Adipocyte (in vitro differentiated cells): Measurements from ENCODE around the gene GRHL3.

Source experiments
- DNase-seq: peaks from one replicate; pipeline ENCODE4 v3.0.0-alpha.2; 2015; ENCODE audit warnings: low read depth
- H3K27me3 ChIP-seq: replicated peaks from 2 replicates; pipeline ENCODE4 v1.7.0; 2013; ENCODE audit warnings: mild to moderate bottlenecking, low read length, moderate library complexity; ENCODE audit not compliant: control insufficient read depth, insufficient read depth
- H3K36me3 ChIP-seq: 2 replicates; pipeline ENCODE4 v1.7.0; 2013; ENCODE audit warnings: low read length, mild to moderate bottlenecking, moderate library complexity; ENCODE audit not compliant: control insufficient read depth, insufficient read depth, severe bottlenecking
- H3K4me1 ChIP-seq: 2 replicates; pipeline ENCODE4 v1.7.0; 2013; ENCODE audit warnings: mild to moderate bottlenecking, low read length, moderate library complexity; ENCODE audit not compliant: control insufficient read depth, insufficient read depth
- H3K4me3 ChIP-seq: 2 replicates; pipeline ENCODE4 v1.7.0; 2013; ENCODE audit warnings: mild to moderate bottlenecking, low read length, moderate library complexity
- H3K9ac ChIP-seq: 2 replicates; pipeline ENCODE4 v1.7.0; 2013; ENCODE audit warnings: mild to moderate bottlenecking, low read length, moderate library complexity
- H3K9me3 ChIP-seq: 2 replicates; pipeline ENCODE4 v1.7.0; 2013; ENCODE audit warnings: mild to moderate bottlenecking, low read length, moderate library complexity; ENCODE audit not compliant: control insufficient read depth

The GRHL3 gene

DNA sequence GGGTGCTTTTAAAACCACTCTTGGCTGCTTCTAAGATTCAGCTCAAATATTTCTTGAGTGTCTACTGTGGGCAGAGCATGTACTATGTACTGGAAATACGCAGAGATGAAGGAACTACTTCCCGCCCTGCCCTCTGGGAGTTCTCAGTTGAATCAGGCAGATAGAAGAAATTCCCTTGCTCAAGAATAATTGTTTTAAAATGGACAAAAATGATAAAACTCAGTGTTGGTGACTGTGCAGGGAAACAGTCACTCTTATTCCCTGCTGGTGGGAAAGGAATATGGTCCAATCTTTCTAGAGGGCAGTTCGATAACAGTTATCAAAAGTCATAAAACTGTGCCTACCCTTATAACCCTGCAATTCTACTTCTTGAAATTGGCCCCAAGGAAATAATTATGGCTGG lies 16.9 kb upstream of the GRHL3 start:
- H3K4me1 ChIP-seq = peaks cover 13% of the 10 kb centered on the region
- H3K9ac ChIP-seq = no peak overlapping the region
- H3K36me3 ChIP-seq = no peaks in the 10 kb centered on the region
- no peak for DNase-seq
- H3K4me3 ChIP-seq = no peak overlapping the region
- peaks cover 23% of the 10 kb centered on the region for H3K27me3 ChIP-seq
- no peaks in the 10 kb centered on the region for H3K9me3 ChIP-seq

GRCh38 chr1:24303600-24303999 lies 15.6 kb upstream of the GRHL3 start:
- Histone ChIP-seq H3K9me3 (no peaks in the 10 kb centered on the region), H3K27me3 (peaks cover 34% of the 10 kb centered on the region), H3K9ac (no peak overlapping the region), H3K4me3 (no peak overlapping the region), H3K4me1 (peaks cover 13% of the 10 kb centered on the region), H3K36me3 (no peaks in the 10 kb centered on the region)
- no peak for DNase-seq

DNA sequence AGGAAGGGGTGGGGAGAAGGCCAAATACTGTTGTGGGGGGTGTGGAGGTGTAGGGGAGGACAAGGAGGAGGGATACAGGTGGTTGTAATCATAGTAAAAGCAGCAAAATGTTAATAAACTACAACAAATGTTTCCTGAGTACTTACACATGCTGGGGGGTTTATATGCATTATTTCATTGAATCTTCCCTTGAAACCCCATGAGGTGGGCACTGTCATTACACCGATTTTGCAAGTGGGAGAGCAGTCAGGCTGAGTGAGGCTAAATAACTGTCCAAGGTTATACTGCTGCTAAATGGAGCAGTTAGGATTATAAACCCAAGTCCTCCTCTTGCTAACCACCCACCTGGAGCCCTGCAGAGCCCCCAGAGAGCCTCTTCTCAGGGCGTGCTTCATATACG lies 14.4 kb upstream of the GRHL3 start:
- no peak overlapping the region for H3K4me3 ChIP-seq
- peaks cover 13% of the 10 kb centered on the region for H3K4me1 ChIP-seq
- peaks cover 27% of the 10 kb centered on the region for H3K27me3 ChIP-seq
- no peaks in the 10 kb centered on the region for H3K9me3 ChIP-seq
- no peak overlapping the region for H3K9ac ChIP-seq
- no peak for DNase-seq
- H3K36me3 ChIP-seq = no peaks in the 10 kb centered on the region

- H3K27me3 ChIP-seq = peaks cover 32% of the 10 kb centered on the region
- DNase-seq = no peak
- H3K9ac ChIP-seq = no peak overlapping the region
- no peak overlapping the region for H3K4me3 ChIP-seq
- no peaks in the 10 kb centered on the region for H3K9me3 ChIP-seq
- no peaks in the 10 kb centered on the region for H3K4me1 ChIP-seq
- H3K36me3 ChIP-seq = no peaks in the 10 kb centered on the region
These were observed 10.7 kb upstream of the GRHL3 start for GRCh38 chr1:24308365-24309015.

GRCh38 chr1:24309762-24310485 lies 9.2 kb upstream of the GRHL3 start:
- Histone ChIP-seq H3K9ac (no peak overlapping the region), H3K36me3 (no peaks in the 10 kb centered on the region), H3K27me3 (peaks cover 28% of the 10 kb centered on the region), H3K4me1 (no peaks in the 10 kb centered on the region), H3K9me3 (no peaks in the 10 kb centered on the region), H3K4me3 (no peak overlapping the region)
- DNase-seq = no peak

DNA sequence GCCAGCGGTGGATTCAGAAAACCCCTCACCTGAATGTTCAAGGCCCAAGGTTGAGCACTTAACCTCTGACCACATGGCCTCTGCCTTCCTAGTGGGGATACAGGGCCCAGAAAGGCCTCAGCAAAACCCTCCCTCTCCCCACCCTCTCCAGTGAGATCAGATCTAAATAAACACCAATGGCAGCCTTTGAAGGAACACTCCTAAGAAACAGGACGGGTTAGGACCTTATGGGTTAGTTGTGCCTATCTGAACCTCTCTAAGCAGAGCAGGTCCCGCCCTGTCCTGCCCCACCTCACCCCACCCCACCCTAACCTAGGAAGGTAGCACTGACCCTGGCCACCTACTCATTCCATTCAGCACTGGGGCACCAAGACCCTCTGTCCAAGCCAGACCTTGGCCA lies 7.9 kb upstream of the GRHL3 start:
- Histone ChIP-seq H3K27me3 (peaks cover 21% of the 10 kb centered on the region), H3K36me3 (no peaks in the 10 kb centered on the region), H3K9ac (no peak overlapping the region), H3K4me1 (no peaks in the 10 kb centered on the region), H3K4me3 (no peak overlapping the region), H3K9me3 (no peaks in the 10 kb centered on the region)
- no peak for DNase-seq

GRCh38 chr1:24311741-24312140 lies 7.4 kb upstream of the GRHL3 start:
- no peak for DNase-seq
- Histone ChIP-seq H3K4me3 (no peak overlapping the region), H3K36me3 (no peaks in the 10 kb centered on the region), H3K4me1 (no peaks in the 10 kb centered on the region), H3K9me3 (no peaks in the 10 kb centered on the region), H3K27me3 (peaks cover 17% of the 10 kb centered on the region), H3K9ac (no peak overlapping the region)

DNA sequence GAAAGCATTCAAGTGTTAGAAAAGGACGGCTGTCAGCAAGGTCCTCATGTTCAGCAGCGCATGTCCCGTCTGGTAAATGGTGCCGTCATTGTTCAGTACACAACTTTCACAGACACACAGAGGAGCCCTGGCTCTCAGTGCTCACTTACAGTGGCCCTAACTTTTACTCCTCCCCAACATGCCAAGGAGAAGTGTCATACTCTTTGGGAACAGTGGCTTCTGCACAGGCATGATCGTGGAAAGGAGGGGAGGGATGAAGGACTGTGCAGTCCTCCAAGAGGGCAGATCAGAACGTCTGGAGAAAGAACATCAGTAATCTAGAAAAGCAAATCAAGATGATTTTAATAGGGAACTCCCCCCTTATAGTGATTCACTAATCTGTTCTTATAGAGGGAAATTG lies 3.8 kb upstream of the GRHL3 start:
- no peak overlapping the region for H3K4me3 ChIP-seq
- H3K9ac ChIP-seq = no peak overlapping the region
- no peaks in the 10 kb centered on the region for H3K36me3 ChIP-seq
- no peaks in the 10 kb centered on the region for H3K9me3 ChIP-seq
- H3K4me1 ChIP-seq = peaks cover 9% of the 10 kb centered on the region
- DNase-seq = no peak
- peaks cover 35% of the 10 kb centered on the region for H3K27me3 ChIP-seq

DNA sequence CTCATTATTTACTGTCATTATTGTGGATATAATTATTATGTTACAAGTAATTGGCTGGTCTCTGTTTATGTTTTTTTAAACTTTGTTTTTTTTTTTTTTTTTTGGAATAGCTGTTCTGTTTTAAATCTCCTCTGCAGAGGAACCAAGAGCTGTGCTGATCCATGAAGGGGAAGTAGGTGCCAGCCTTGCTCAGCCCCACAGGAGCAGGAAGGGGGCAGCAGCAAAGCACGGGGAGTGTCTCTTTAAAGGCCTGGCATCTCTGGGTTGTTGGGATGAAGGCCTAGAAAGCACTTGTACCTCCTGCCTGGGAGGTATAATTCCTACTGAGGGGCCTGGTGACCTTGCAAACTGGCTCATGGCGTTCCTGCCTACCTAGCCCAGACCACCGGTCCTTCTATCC lies 2.5 kb upstream of the GRHL3 start:
- peaks cover 9% of the 10 kb centered on the region for H3K4me1 ChIP-seq
- H3K4me3 ChIP-seq = no peak overlapping the region
- no peak overlapping the region for H3K9ac ChIP-seq
- H3K9me3 ChIP-seq = no peaks in the 10 kb centered on the region
- peaks cover 46% of the 10 kb centered on the region for H3K27me3 ChIP-seq
- no peaks in the 10 kb centered on the region for H3K36me3 ChIP-seq
- DNase-seq = no peak

- H3K27me3 ChIP-seq = peaks cover 46% of the 10 kb centered on the region
- no peaks in the 10 kb centered on the region for H3K9me3 ChIP-seq
- H3K36me3 ChIP-seq = no peaks in the 10 kb centered on the region
- H3K4me1 ChIP-seq = peaks cover 9% of the 10 kb centered on the region
- DNase-seq = no peak
- H3K9ac ChIP-seq = no peak overlapping the region
- no peak overlapping the region for H3K4me3 ChIP-seq
These were observed 2.1 kb upstream of the GRHL3 start for GRCh38 chr1:24317081-24317480.

DNA sequence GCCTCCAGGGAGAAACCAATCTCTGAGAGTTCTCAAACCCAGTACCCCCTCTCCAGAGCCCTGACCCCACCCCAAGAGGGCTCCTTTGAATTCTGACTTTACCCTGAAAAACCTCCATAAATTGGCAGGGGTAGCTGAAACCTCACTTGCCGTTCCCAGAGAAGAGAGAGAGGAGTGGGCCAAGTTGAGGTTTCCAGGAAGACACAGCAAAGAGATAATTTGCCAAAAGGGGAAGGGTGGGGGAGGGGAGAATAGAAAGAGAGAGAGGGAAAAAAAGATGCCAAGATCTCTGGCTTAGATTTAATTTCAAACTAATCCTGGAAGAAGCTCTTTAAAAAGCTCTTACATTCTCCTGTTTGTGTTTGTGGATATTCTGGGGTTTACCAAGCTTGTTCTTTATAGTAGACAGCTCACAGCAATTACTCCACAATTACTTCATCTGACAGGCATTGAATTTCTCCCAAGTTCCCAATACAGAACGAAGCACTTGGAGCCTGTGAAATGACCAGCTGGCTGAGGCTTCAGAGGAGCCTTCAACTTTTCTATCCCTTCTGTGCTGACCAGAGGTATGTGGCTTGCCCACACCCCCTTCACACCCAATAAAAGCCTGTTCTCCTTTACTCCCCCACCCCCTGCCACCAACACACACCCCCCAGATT lies 1.1 kb upstream of the GRHL3 start:
- peaks cover 44% of the 10 kb centered on the region for H3K27me3 ChIP-seq
- peak; percentile 66 for DNase-seq
- no peak overlapping the region for H3K4me3 ChIP-seq
- H3K4me1 ChIP-seq = peaks cover 13% of the 10 kb centered on the region
- no peaks in the 10 kb centered on the region for H3K9me3 ChIP-seq
- no peaks in the 10 kb centered on the region for H3K36me3 ChIP-seq
- H3K9ac ChIP-seq = no peak overlapping the region
